ENCODE data around the gene OSCAR. TPM values are rescaled to one million over a fixed set of nuclear protein-coding genes. Genes with fewer than 3 reads are reported as not detected.
A peak's percentile ranks its signal among the peaks of the same experiment; 100 is the strongest.

OSCAR gene
- total RNA-seq, 3 donors from 2014 or later, result 0.66 to 2.4 (median 2.2) TPM

DNA sequence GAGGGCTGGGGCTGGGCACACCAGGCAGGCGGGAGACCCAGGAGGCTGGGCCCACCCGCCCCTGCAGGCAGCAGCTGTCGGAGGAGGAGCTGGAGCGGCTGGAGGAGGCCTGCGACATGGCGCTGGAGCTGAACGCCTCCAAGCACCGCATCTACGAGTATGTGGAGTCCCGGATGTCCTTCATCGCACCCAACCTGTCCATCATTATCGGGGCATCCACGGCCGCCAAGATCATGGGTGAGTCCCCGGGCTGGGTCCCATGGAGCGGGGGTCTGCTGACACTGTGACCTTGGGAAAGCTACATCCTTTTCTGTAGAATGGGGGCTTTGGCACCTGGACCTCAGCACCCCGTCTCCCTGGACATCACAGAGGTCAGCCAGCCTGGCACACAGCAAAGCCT, 23.1 kb upstream of the OSCAR start:
- intact Hi-C loops (cut with DNase I; ENCODE audit: low total_unique reads), result no loop called here
- TF ChIP-seq POLR2AphosphoS5 (IDR thresholded peaks at IDR 0.05) (no peak), POLR2A (IDR thresholded peaks at IDR 0.05) (no peak)
- TF ChIP-seq, protein P1, sequence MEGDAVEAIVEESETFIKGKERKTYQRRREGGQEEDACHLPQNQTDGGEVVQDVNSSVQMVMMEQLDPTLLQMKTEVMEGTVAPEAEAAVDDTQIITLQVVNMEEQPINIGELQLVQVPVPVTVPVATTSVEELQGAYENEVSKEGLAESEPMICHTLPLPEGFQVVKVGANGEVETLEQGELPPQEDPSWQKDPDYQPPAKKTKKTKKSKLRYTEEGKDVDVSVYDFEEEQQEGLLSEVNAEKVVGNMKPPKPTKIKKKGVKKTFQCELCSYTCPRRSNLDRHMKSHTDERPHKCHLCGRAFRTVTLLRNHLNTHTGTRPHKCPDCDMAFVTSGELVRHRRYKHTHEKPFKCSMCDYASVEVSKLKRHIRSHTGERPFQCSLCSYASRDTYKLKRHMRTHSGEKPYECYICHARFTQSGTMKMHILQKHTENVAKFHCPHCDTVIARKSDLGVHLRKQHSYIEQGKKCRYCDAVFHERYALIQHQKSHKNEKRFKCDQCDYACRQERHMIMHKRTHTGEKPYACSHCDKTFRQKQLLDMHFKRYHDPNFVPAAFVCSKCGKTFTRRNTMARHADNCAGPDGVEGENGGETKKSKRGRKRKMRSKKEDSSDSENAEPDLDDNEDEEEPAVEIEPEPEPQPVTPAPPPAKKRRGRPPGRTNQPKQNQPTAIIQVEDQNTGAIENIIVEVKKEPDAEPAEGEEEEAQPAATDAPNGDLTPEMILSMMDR (IDR thresholded peaks at IDR 0.05), result no peak
- Histone ChIP-seq H3K9me3 (no peaks in the 10 kb centered on the region), H3K4me3 (no peak overlapping the region), H3K27me3 (no peaks in the 10 kb centered on the region), H3K4me1 (no peaks in the 10 kb centered on the region), H3K27ac (no peak overlapping the region), H3K36me3 (peaks cover 29% of the 10 kb centered on the region)
- no peak for DNase-seq (ENCODE audit: low spot score in 2 of 2)

- intact Hi-C loops (cut with DNase I; ENCODE audit: low total_unique reads), result no loop called here
- Histone ChIP-seq H3K36me3 (peaks cover 25% of the 10 kb centered on the region), H3K9me3 (no peaks in the 10 kb centered on the region)
These were observed 20.7 kb upstream of the OSCAR start for GRCh38 chr19:54121259-54121658.

DNA sequence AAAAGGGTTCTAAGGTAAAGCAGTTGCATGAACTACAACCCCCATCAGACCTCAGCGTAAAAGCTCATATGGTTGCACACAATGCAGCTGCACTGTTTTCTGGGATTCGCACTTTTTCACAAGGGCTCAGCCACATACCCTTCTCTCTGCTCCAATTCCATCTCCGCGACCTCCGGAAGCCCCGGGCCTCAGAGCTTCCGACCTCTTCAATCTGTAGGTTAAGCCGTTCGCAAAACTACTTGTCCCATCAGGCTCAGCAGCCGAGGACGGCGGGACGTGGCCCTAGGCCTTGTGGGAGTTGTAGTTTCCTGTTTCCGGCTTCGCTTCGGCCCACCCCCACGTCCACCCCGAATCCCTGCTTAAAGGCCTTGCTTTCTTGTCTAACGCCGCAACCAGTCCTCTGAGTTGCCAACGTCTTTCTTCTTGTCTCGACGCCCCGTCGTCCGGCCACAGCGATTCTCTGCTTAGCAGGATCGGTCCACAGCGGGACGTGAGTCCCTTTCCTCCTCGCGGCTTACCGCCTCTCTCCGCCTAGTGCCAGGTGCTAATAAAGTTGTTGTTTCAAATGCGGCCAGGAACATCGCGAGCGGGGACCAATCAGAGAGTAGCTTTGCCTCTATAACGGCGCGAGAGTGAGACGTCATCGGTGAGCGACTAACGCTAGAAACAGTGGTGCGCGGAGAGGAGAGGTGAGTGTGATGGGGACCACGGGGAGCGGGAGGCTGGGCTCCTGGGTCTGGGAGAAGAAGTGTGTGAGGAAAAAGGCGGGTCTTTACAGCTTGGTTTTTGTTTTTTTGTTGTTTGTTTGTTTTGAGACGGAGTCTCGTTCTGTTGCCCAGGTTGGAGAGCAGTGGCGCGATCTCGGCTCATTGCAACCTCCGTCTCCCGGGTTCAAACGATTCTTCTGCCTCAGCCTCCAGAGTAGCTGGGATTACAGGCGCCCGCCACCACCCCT, 14.8 kb upstream of the OSCAR start, which contains the start of the genes PRPF31 and TFPT:
Gene PRPF31 (plus strand): TSS at position 646 of the 955 bp plus-strand sequence. CDS start 2,525 bp downstream, outside the sequence.
Gene TFPT (minus strand): TSS at position 549 of the 955 bp plus-strand sequence. CDS start 388 bp downstream, at position 161.
- TF ChIP-seq POLR2A (IDR thresholded peaks at IDR 0.05) (peak; percentile 46), POLR2AphosphoS5 (IDR thresholded peaks at IDR 0.05) (peak; percentile 98 to 99 (median 99))
- TF ChIP-seq, protein P1 (IDR thresholded peaks at IDR 0.05), result no peak
- peak within 1 kb of the TSS; percentile 83 for H3K27ac ChIP-seq
- H3K9me3 ChIP-seq, result no peaks in the 10 kb centered on the region
- H3K27me3 ChIP-seq, result no peaks in the 10 kb centered on the region
- peak within 1 kb of the TSS; percentile 81 to 88 (median 83) for H3K4me3 ChIP-seq
- intact Hi-C loops (cut with DNase I; ENCODE audit: low total_unique reads), result loop anchor here (10.0 kb wide), 1 partner anchor 241 kb away; no protein-coding TSS in a partner anchor
- peak; percentile 97 for DNase-seq (ENCODE audit: low spot score in 2 of 2)
- no peaks in the 10 kb centered on the region for H3K36me3 ChIP-seq
- peaks cover 5 to 10% of the 10 kb centered on the region in 2 donors for H3K4me1 ChIP-seq

More at GRCh38 chr19:54121259-54121658, 20.7 kb upstream of the OSCAR start:
- Histone ChIP-seq H3K27ac (no peak overlapping the region), H3K4me3 (no peak overlapping the region), H3K27me3 (no peaks in the 10 kb centered on the region), H3K4me1 (peaks cover 5 to 8% of the 10 kb centered on the region in 2 donors)
- TF ChIP-seq POLR2AphosphoS5 (IDR thresholded peaks at IDR 0.05) (no peak), POLR2A (IDR thresholded peaks at IDR 0.05) (no peak)
- TF ChIP-seq, protein P1 (IDR thresholded peaks at IDR 0.05), result no peak
- DNase-seq (ENCODE audit: low spot score in 2 of 2), result no peak

DNA sequence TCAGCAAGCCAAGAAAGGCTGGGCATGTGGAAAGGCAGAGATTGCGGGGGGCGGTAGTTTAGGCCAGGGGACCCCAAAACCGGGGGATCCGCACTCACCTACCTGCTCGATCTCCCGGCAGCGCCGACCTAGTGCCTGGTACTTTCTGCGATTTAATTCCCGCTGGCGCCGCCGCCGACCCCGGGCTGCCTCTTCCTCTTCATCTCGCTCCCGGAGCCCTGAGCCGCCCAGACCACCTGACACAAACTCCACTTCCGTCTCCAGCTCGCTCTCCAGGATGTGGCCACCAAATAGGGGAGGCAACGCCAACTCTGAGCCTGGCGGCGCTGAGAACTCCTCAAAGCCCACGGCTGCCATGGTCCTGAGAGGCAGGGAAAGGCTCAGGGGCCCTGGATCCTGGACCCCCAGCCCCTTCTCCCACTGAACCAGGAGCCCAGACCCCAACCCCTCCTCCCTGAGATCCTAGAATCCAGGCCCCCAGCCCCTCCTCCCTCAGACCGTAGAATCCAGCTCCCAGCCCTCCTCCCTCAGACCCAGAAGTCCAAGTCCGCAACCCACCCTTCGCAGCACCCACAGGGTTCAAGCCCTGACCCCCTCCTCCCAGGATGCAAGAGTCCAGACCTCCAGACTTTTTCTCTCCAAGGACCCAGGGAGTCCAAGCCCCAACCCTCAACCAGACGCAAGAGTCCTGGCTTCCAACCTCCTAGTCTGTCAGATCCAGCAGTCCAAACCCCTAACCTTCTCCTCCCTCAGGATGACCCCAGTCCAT, 13.9 kb upstream of the OSCAR start:
- Histone ChIP-seq H3K27ac (peak overlapping the region; percentile 48 to 83), H3K4me1 (peaks cover 5 to 10% of the 10 kb centered on the region in 2 donors), H3K4me3 (peak overlapping the region; percentile 81 to 88 (median 83)), H3K36me3 (no peaks in the 10 kb centered on the region), H3K27me3 (no peaks in the 10 kb centered on the region), H3K9me3 (no peaks in the 10 kb centered on the region)
- no peak for DNase-seq (ENCODE audit: low spot score in 2 of 2)
- TF ChIP-seq, protein P1 (IDR thresholded peaks at IDR 0.05), result no peak
- no peak for TF ChIP-seq POLR2A (IDR thresholded peaks at IDR 0.05)
- TF ChIP-seq POLR2AphosphoS5 (IDR thresholded peaks at IDR 0.05), result no peak
- intact Hi-C loops (cut with DNase I; ENCODE audit: low total_unique reads), result loop anchor here (10.0 kb wide), 1 partner anchor 240 kb away; no protein-coding TSS in a partner anchor
